AG09309 (cell line): ENCODE data around the gene QSER1.

Source experiments
- DNase-seq: peaks from one replicate; pipeline ENCODE4 v3.0.0-alpha.2; 2010; ENCODE audit warnings: low read depth
- H3K4me3 ChIP-seq: 2 replicates; pipeline ENCODE4 v1.5.1; 2011; ENCODE audit warnings: mild to moderate bottlenecking, low read depth, low read length, moderate library complexity; ENCODE audit not compliant: control insufficient read depth
- CTCF ChIP-seq: IDR thresholded peaks from 2 replicates; pipeline ENCODE4 v1.5.1; 2011; ENCODE audit warnings: mild to moderate bottlenecking, low read depth, low read length, inconsistent platforms; ENCODE audit not compliant: insufficient read depth, control insufficient read depth; ENCODE audit errors: missing control alignments

QSER1 gene

GRCh38 chr11:32908619-32909018 is 16.0 kb downstream of the QSER1 start:
- no peak for TF ChIP-seq CTCF
- DNase-seq: no peak
- H3K4me3 ChIP-seq: no peak overlapping the region

- no peak overlapping the region for H3K4me3 ChIP-seq
These were observed 18.8 kb downstream of the QSER1 start for GRCh38 chr11:32911413-32911812.

GRCh38 chr11:32913445-32913844 is 20.8 kb downstream of the QSER1 start:
- no peak overlapping the region for H3K4me3 ChIP-seq
- no peak for DNase-seq
- TF ChIP-seq CTCF: no peak

More at GRCh38 chr11:32911413-32911812, 18.8 kb downstream of the QSER1 start:
- no peak for TF ChIP-seq CTCF
- DNase-seq: no peak

GRCh38 chr11:32916361-32916760 is 23.8 kb downstream of the QSER1 start:
- no peak for TF ChIP-seq CTCF
- no peak overlapping the region for H3K4me3 ChIP-seq
- no peak for DNase-seq

GRCh38 chr11:32916994-32917393 is 24.4 kb downstream of the QSER1 start:
- no peak for DNase-seq
- no peak for TF ChIP-seq CTCF

GRCh38 chr11:32918427-32918826 is 25.8 kb downstream of the QSER1 start:
- no peak for DNase-seq
- no peak overlapping the region for H3K4me3 ChIP-seq
- no peak for TF ChIP-seq CTCF

More at GRCh38 chr11:32916994-32917393, 24.4 kb downstream of the QSER1 start:
- H3K4me3 ChIP-seq: no peak overlapping the region

GRCh38 chr11:32919338-32919737 is 26.7 kb downstream of the QSER1 start:
- no peak overlapping the region for H3K4me3 ChIP-seq
- no peak for TF ChIP-seq CTCF
- DNase-seq: no peak
